Naive thymus-derived CD4-positive, alpha-beta T cell (primary cell): Measurements from ENCODE around the gene SMAD5. TPM values are rescaled to one million over a fixed set of nuclear protein-coding genes. Genes with fewer than 3 reads are reported as not detected.

Source experiments
- ATAC-seq: fragments of 150-1000 bp; cut with Tn5 transposase; 2 replicates; pipeline ENCODE4 v1.10.0; 2021; ENCODE audit warnings: mild to moderate bottlenecking, moderate library complexity
- CTCF ChIA-PET: fragments of 350-600 bp; sonication (Branson Sonifier 250); formaldehyde crosslinking; loops from one replicate; lab custom pipeline; 2021; ENCODE audit warnings: antibody characterized with exemption; lab: Charles Lee
- POLR2A ChIA-PET: fragments of 350-600 bp; sonication (Branson Sonifier 250); formaldehyde crosslinking; loops from one replicate; lab custom pipeline; 2021; ENCODE audit warnings: antibody characterized with exemption, inconsistent platforms; lab: Charles Lee
- DNase-seq, 9 donors: peaks; one replicate each; pipeline versions ENCODE4 v3.0.0 to v3.0.0-alpha.2; 2020 to 2022; ENCODE audit warnings: mixed read lengths in 1 of 9
- H3K27ac ChIP-seq: one replicate; pipeline ENCODE4 v1.7.0; 2013; ENCODE audit warnings: mild to moderate bottlenecking, low read depth, low read length, moderate library complexity
- H3K27me3 ChIP-seq, 2 donors: one replicate each; pipeline ENCODE4 v1.7.0; 2013; ENCODE audit warnings: low read length in 2 of 2, mild to moderate bottlenecking in 2 of 2, moderate library complexity in 2 of 2; ENCODE audit not compliant: control insufficient read depth in 2 of 2, insufficient read depth in 2 of 2
- H3K36me3 ChIP-seq, 3 experiments: 1 replicate in 2 of 3; 2 replicates in 1 of 3; pipeline ENCODE4 v1.7.0; 2013; ENCODE audit warnings: low read length in 3 of 3, mild to moderate bottlenecking in 3 of 3, moderate library complexity in 1 of 3; ENCODE audit not compliant: insufficient read depth in 3 of 3, control insufficient read depth in 2 of 3
- H3K4me1 ChIP-seq, 2 donors: one replicate each; pipeline ENCODE4 v1.7.0; 2013; ENCODE audit warnings: low read length in 2 of 2, mild to moderate bottlenecking in 2 of 2, moderate library complexity in 1 of 2; ENCODE audit not compliant: control insufficient read depth in 2 of 2, insufficient read depth in 2 of 2
- H3K4me3 ChIP-seq: 2 replicates; pipeline ENCODE4 v1.7.0; 2013; ENCODE audit warnings: mild to moderate bottlenecking, low read length
- H3K9me3 ChIP-seq, 3 experiments: 1 replicate in 2 of 3; 2 replicates in 1 of 3; pipeline ENCODE4 v1.7.0; 2013; ENCODE audit warnings: low read length in 3 of 3; ENCODE audit not compliant: control insufficient read depth in 2 of 3
- H3K27ac Mint-ChIP-seq, 9 donors: one replicate each; pipeline ENCODE4 v1.8.0; 2020 to 2022; ENCODE audit warnings: mixed read lengths in 9 of 9, mild to moderate bottlenecking in 8 of 9, moderate library complexity in 5 of 9, inconsistent platforms in 2 of 9
- H3K27me3 Mint-ChIP-seq, 5 donors: one replicate each; pipeline ENCODE4 v1.8.0; 2021 to 2022; ENCODE audit warnings: mixed read lengths in 5 of 5, mild to moderate bottlenecking in 1 of 5
- H3K36me3 Mint-ChIP-seq, 5 donors: one replicate each; pipeline ENCODE4 v1.8.0; 2020 to 2022; ENCODE audit warnings: mixed read lengths in 5 of 5, mild to moderate bottlenecking in 3 of 5, inconsistent platforms in 1 of 5
- H3K4me1 Mint-ChIP-seq, 7 donors: one replicate each; pipeline ENCODE4 v1.8.0; 2020 to 2022; ENCODE audit warnings: mixed read lengths in 7 of 7, mild to moderate bottlenecking in 3 of 7, inconsistent platforms in 1 of 7
- H3K4me3 Mint-ChIP-seq, 10 donors: one replicate each; pipeline ENCODE4 v1.8.0; 2020 to 2022; ENCODE audit warnings: mild to moderate bottlenecking in 10 of 10, mixed read lengths in 10 of 10, moderate library complexity in 6 of 10, inconsistent platforms in 2 of 10
- H3K9me3 Mint-ChIP-seq, 11 donors: one replicate each; pipeline ENCODE4 v1.8.0; 2020 to 2022; ENCODE audit warnings: mixed read lengths in 11 of 11, mild to moderate bottlenecking in 4 of 11, inconsistent platforms in 1 of 11, moderate library complexity in 1 of 11
- intact Hi-C, 2 donors: fragments of 100-400 bp; cut with micrococcal nuclease; formaldehyde crosslinking; loops; one replicate each; pipeline ENCODE4 v1.15.1; 2023
- polyA plus RNA-seq, 2 donors: library from polyadenylated mRNA; unstranded; fragments of 300-500 nt; fragmentation: Illumina TruSeq; gene quantifications; one replicate each; pipeline ENCODE4 v1.2.3, GENCODE V29; 2021
- total RNA-seq, 6 experiments: library from RNA in 5 of 6; stranded (reverse) in 5 of 6; gene quantifications; 1 replicate in 5 of 6; 2 replicates in 1 of 6; pipeline ENCODE4 v1.2.3 and lab custom pipeline; 2021 to 2026

SMAD5 gene
- total and polyA plus RNA-seq, 7 experiments from 2014 or later: 1.8 to 17.6 (median 7.2) TPM

DNA sequence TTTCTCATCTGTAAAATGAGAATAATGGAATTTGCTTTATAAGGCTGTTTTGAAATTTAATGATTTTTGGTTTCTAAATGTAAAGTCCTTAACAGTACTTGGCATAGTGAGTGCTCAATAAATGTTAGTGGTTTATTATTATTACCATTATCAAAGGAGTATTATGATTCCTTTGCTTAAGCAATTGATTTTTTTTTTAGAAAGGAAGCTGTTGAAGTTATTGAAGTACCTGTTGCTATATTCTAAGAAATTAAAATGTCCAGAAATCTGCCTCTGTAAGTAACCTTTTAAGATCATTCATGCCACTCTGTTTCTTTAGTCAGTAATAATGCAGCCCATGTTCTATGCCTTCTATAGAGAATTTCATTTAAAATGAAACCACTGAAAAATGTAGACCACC is 15.0 kb downstream of the SMAD5 start:
- Mint-ChIP-seq H3K4me3 (no peak overlapping the region), H3K36me3 (no peaks in the 10 kb centered on the region), H3K27ac (no peak overlapping the region), H3K9me3 (no peaks in the 10 kb centered on the region), H3K4me1 (peaks cover 0 to 6% (median 0%) of the 10 kb centered on the region in 7 donors), H3K27me3 (no peaks in the 10 kb centered on the region)
- no peaks in the 10 kb centered on the region for H3K27me3 ChIP-seq
- ChIA-PET POLR2A (no interaction called here), CTCF (no interaction called here)
- intact Hi-C loops: no loop called here
- H3K4me1 ChIP-seq: no peaks in the 10 kb centered on the region
- ATAC-seq: no peak
- no peaks in the 10 kb centered on the region for H3K9me3 ChIP-seq
- H3K36me3 ChIP-seq: no peaks in the 10 kb centered on the region
- no peak for DNase-seq
- H3K27ac ChIP-seq: no peak overlapping the region
- H3K4me3 ChIP-seq: no peak overlapping the region

DNA sequence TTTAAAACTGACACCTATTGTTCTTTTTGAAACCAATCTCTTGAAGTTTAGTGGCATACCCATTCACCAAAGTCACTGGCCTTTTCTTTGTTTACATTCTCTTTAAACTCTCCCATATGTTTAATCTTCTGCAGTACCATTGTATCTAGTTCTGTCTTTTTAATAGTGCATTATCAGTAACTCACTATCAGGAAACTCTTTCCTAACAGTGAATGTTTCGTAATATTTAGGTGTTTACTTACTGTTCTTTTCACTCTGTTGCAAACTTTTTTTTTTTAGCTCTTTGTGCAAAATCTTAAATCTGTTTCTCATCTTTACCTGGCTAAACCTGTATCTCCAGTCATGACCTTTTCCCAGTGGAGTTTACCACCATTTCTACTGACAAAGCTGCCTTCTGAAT is 17.2 kb downstream of the SMAD5 start:
- peaks cover 0 to 2% (median 0%) of the 10 kb centered on the region in 11 donors for H3K9me3 Mint-ChIP-seq
- H3K4me3 Mint-ChIP-seq: no peak overlapping the region
- peaks cover 0 to 3% (median 0%) of the 10 kb centered on the region in 3 experiments for H3K36me3 ChIP-seq
- ATAC-seq: no peak
- DNase-seq: no peak
- ChIA-PET POLR2A (no interaction called here), CTCF (no interaction called here)
- no peaks in the 10 kb centered on the region for H3K27me3 ChIP-seq
- peaks cover 0 to 8% (median 0%) of the 10 kb centered on the region in 5 donors for H3K36me3 Mint-ChIP-seq
- H3K9me3 ChIP-seq: no peaks in the 10 kb centered on the region
- H3K27ac ChIP-seq: no peak overlapping the region
- peaks cover 0 to 6% (median 0%) of the 10 kb centered on the region in 7 donors for H3K4me1 Mint-ChIP-seq
- H3K4me3 ChIP-seq: no peak overlapping the region
- H3K4me1 ChIP-seq: no peaks in the 10 kb centered on the region
- intact Hi-C loops: no loop called here
- no peak overlapping the region for H3K27ac Mint-ChIP-seq
- H3K27me3 Mint-ChIP-seq: no peaks in the 10 kb centered on the region

- no peak for DNase-seq
- intact Hi-C loops: no loop called here
- Mint-ChIP-seq H3K27ac (no peak overlapping the region), H3K4me3 (no peak overlapping the region), H3K27me3 (peaks cover 0 to 8% (median 0%) of the 10 kb centered on the region in 5 donors), H3K36me3 (peaks cover 0 to 13% (median 0%) of the 10 kb centered on the region in 5 donors), H3K4me1 (peaks cover 0 to 7% (median 0%) of the 10 kb centered on the region in 7 donors), H3K9me3 (peaks cover 0 to 2% (median 0%) of the 10 kb centered on the region in 11 donors)
- Histone ChIP-seq H3K4me1 (no peaks in the 10 kb centered on the region), H3K27me3 (no peaks in the 10 kb centered on the region), H3K36me3 (peaks cover 0 to 3% (median 0%) of the 10 kb centered on the region in 3 experiments), H3K4me3 (no peak overlapping the region), H3K27ac (no peak overlapping the region), H3K9me3 (no peaks in the 10 kb centered on the region)
- POLR2A ChIA-PET: no interaction called here
- no peak for ATAC-seq
- CTCF ChIA-PET: no interaction called here
These were observed 21.1 kb downstream of the SMAD5 start for GRCh38 chr5:136153581-136154236.

GRCh38 chr5:136155078-136155477 is 22.4 kb downstream of the SMAD5 start:
- Mint-ChIP-seq H3K27me3 (peaks cover 0 to 8% (median 0%) of the 10 kb centered on the region in 5 donors), H3K4me3 (no peak overlapping the region), H3K9me3 (peaks cover 0 to 2% (median 0%) of the 10 kb centered on the region in 11 donors), H3K36me3 (peaks cover 0 to 13% (median 0%) of the 10 kb centered on the region in 5 donors), H3K27ac (no peak overlapping the region), H3K4me1 (peaks cover 0 to 7% (median 0%) of the 10 kb centered on the region in 7 donors)
- Histone ChIP-seq H3K27me3 (no peaks in the 10 kb centered on the region), H3K4me1 (no peaks in the 10 kb centered on the region), H3K4me3 (no peak overlapping the region), H3K36me3 (peaks cover 0 to 3% (median 0%) of the 10 kb centered on the region in 3 experiments), H3K27ac (no peak overlapping the region), H3K9me3 (no peaks in the 10 kb centered on the region)
- intact Hi-C loops: no loop called here
- DNase-seq (no peak), ATAC-seq (no peak)
- ChIA-PET CTCF (no interaction called here), POLR2A (no interaction called here)

GRCh38 chr5:136155761-136156160 is 23.1 kb downstream of the SMAD5 start:
- POLR2A ChIA-PET: no interaction called here
- H3K27ac Mint-ChIP-seq: no peak overlapping the region
- peaks cover 0 to 9% (median 0%) of the 10 kb centered on the region in 7 donors for H3K4me1 Mint-ChIP-seq
- Histone ChIP-seq H3K27ac (no peak overlapping the region), H3K4me3 (no peak overlapping the region), H3K36me3 (peaks cover 0 to 3% (median 0%) of the 10 kb centered on the region in 3 experiments), H3K27me3 (no peaks in the 10 kb centered on the region), H3K4me1 (no peaks in the 10 kb centered on the region), H3K9me3 (no peaks in the 10 kb centered on the region)
- ATAC-seq: no peak
- no peak overlapping the region for H3K4me3 Mint-ChIP-seq
- H3K9me3 Mint-ChIP-seq: peaks cover 0 to 2% (median 0%) of the 10 kb centered on the region in 11 donors
- no peak for DNase-seq
- H3K27me3 Mint-ChIP-seq: peaks cover 0 to 8% (median 0%) of the 10 kb centered on the region in 5 donors
- H3K36me3 Mint-ChIP-seq: peaks cover 0 to 15% (median 0%) of the 10 kb centered on the region in 5 donors
- CTCF ChIA-PET: no interaction called here
- intact Hi-C loops: no loop called here

DNA sequence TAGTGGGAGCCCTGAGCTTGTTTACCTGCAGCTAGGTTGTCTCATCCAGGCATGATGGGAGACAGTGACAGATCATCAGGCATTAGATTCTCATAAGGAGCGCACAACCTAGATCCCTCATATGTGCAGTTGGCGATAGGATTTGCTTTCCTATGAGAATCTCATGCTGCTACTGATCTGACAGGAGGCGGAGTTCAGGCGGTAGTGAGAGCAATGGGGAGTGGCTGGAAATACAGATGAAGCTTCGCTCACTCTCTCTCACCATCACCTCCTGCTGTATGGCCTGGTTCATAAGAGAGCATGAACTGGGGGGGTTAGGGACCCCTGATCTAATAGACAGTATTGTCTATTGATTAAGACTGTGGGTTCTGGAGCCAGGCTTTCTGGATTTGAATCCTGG is 24.9 kb downstream of the SMAD5 start:
- DNase-seq: no peak
- CTCF ChIA-PET: no interaction called here
- peaks cover 0 to 8% (median 0%) of the 10 kb centered on the region in 5 donors for H3K27me3 Mint-ChIP-seq

GRCh38 chr5:136159457-136159856 is 26.8 kb downstream of the SMAD5 start:
- Mint-ChIP-seq H3K4me1 (peaks cover 0 to 4% (median 0%) of the 10 kb centered on the region in 7 donors), H3K27ac (no peak overlapping the region)
- no peak for ATAC-seq

More for the DNA sequence above, 24.9 kb downstream of the SMAD5 start:
- Histone ChIP-seq H3K27me3 (no peaks in the 10 kb centered on the region), H3K36me3 (peaks cover 0 to 3% (median 0%) of the 10 kb centered on the region in 3 experiments), H3K27ac (no peak overlapping the region), H3K9me3 (no peaks in the 10 kb centered on the region), H3K4me3 (no peak overlapping the region), H3K4me1 (no peaks in the 10 kb centered on the region)
- Mint-ChIP-seq H3K9me3 (peaks cover 0 to 2% (median 0%) of the 10 kb centered on the region in 11 donors), H3K36me3 (peaks cover 0 to 15% (median 0%) of the 10 kb centered on the region in 5 donors), H3K4me3 (no peak overlapping the region), H3K27ac (no peak overlapping the region), H3K4me1 (peaks cover 0 to 4% (median 0%) of the 10 kb centered on the region in 7 donors)
- intact Hi-C loops: no loop called here
- POLR2A ChIA-PET: no interaction called here
- ATAC-seq: no peak

More at GRCh38 chr5:136159457-136159856, 26.8 kb downstream of the SMAD5 start:
- no peak overlapping the region for H3K27ac ChIP-seq
- no peak overlapping the region for H3K4me3 ChIP-seq
- H3K27me3 ChIP-seq: no peaks in the 10 kb centered on the region
- Mint-ChIP-seq H3K27me3 (peaks cover 0 to 8% (median 0%) of the 10 kb centered on the region in 5 donors), H3K36me3 (peaks cover 0 to 9% (median 0%) of the 10 kb centered on the region in 5 donors), H3K4me3 (no peak overlapping the region), H3K9me3 (peaks cover 0 to 2% (median 0%) of the 10 kb centered on the region in 11 donors)
- intact Hi-C loops: no loop called here
- no peak for DNase-seq
- no peaks in the 10 kb centered on the region for H3K4me1 ChIP-seq
- no peaks in the 10 kb centered on the region for H3K36me3 ChIP-seq
- CTCF ChIA-PET: no interaction called here
- no peaks in the 10 kb centered on the region for H3K9me3 ChIP-seq
- POLR2A ChIA-PET: no interaction called here
